ENCODE data around the gene USP11.

DNA sequence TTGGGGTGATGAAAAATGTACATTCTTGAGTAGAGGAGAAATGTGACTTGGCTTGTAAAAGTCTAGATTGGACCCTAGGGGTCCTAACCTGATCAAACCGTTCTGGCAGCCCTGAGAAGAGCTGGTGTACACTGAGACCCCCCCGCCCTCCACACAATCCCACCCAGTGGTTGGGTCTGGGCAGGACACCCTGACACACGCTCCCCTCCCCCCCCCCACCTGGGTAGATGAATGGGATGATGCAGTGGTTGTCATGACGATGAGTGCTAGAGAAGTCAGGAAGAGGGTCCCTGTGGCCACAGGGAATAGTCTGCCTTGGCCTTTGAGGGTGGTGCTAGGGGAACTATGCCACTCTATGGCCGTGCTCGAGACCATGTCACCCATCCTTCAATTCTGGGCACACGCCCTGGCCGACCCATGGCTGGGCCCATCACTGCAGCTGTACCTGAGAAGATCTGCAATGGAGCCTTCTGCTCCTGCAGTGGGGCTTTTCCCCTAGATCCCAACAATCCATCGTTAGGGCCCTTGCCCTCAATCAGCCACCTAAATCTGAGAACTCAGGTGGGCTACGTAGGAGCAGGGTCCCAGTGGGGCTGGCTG lies 10.0 kb upstream of the USP11 start:
- TF ChIP-seq, protein P1, sequence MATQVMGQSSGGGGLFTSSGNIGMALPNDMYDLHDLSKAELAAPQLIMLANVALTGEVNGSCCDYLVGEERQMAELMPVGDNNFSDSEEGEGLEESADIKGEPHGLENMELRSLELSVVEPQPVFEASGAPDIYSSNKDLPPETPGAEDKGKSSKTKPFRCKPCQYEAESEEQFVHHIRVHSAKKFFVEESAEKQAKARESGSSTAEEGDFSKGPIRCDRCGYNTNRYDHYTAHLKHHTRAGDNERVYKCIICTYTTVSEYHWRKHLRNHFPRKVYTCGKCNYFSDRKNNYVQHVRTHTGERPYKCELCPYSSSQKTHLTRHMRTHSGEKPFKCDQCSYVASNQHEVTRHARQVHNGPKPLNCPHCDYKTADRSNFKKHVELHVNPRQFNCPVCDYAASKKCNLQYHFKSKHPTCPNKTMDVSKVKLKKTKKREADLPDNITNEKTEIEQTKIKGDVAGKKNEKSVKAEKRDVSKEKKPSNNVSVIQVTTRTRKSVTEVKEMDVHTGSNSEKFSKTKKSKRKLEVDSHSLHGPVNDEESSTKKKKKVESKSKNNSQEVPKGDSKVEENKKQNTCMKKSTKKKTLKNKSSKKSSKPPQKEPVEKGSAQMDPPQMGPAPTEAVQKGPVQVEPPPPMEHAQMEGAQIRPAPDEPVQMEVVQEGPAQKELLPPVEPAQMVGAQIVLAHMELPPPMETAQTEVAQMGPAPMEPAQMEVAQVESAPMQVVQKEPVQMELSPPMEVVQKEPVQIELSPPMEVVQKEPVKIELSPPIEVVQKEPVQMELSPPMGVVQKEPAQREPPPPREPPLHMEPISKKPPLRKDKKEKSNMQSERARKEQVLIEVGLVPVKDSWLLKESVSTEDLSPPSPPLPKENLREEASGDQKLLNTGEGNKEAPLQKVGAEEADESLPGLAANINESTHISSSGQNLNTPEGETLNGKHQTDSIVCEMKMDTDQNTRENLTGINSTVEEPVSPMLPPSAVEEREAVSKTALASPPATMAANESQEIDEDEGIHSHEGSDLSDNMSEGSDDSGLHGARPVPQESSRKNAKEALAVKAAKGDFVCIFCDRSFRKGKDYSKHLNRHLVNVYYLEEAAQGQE (IDR thresholded peaks at IDR 0.05; ENCODE audit: unreplicated experiment), result no peak
- TF ChIP-seq, protein P2, sequence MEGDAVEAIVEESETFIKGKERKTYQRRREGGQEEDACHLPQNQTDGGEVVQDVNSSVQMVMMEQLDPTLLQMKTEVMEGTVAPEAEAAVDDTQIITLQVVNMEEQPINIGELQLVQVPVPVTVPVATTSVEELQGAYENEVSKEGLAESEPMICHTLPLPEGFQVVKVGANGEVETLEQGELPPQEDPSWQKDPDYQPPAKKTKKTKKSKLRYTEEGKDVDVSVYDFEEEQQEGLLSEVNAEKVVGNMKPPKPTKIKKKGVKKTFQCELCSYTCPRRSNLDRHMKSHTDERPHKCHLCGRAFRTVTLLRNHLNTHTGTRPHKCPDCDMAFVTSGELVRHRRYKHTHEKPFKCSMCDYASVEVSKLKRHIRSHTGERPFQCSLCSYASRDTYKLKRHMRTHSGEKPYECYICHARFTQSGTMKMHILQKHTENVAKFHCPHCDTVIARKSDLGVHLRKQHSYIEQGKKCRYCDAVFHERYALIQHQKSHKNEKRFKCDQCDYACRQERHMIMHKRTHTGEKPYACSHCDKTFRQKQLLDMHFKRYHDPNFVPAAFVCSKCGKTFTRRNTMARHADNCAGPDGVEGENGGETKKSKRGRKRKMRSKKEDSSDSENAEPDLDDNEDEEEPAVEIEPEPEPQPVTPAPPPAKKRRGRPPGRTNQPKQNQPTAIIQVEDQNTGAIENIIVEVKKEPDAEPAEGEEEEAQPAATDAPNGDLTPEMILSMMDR (conservative IDR thresholded peaks at IDR 0.05; ENCODE audit: low read depth in 2 of 2), result no peak
- TF ChIP-seq JUNB (IDR thresholded peaks at IDR 0.05; ENCODE audit: unreplicated experiment) (no peak), EZH2phosphoT487 (IDR thresholded peaks at IDR 0.05; ENCODE audit: unreplicated experiment) (no peak), POLR2AphosphoS5 (IDR thresholded peaks at IDR 0.05; ENCODE audit: low read depth) (no peak), EZH2 (IDR thresholded peaks at IDR 0.05; ENCODE audit: low read depth, unreplicated experiment) (no peak), NANOG (IDR thresholded peaks at IDR 0.05; ENCODE audit: borderline replicate concordance) (no peak), CREB1 (CRISPR knock-in tag; IDR thresholded peaks at IDR 0.05; ENCODE audit: low read depth) (no peak), ZNF114 (CRISPR knock-in tag; IDR thresholded peaks at IDR 0.05) (no peak), STAT1 (IDR thresholded peaks at IDR 0.05; ENCODE audit: unreplicated experiment) (no peak), ZNF331 (CRISPR knock-in tag; IDR thresholded peaks at IDR 0.05; ENCODE audit: low read depth) (no peak)
- TF ChIP-seq, protein P3, sequence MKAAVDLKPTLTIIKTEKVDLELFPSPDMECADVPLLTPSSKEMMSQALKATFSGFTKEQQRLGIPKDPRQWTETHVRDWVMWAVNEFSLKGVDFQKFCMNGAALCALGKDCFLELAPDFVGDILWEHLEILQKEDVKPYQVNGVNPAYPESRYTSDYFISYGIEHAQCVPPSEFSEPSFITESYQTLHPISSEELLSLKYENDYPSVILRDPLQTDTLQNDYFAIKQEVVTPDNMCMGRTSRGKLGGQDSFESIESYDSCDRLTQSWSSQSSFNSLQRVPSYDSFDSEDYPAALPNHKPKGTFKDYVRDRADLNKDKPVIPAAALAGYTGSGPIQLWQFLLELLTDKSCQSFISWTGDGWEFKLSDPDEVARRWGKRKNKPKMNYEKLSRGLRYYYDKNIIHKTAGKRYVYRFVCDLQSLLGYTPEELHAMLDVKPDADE (IDR thresholded peaks at IDR 0.05), result no peak
- TF ChIP-seq, protein P4, sequence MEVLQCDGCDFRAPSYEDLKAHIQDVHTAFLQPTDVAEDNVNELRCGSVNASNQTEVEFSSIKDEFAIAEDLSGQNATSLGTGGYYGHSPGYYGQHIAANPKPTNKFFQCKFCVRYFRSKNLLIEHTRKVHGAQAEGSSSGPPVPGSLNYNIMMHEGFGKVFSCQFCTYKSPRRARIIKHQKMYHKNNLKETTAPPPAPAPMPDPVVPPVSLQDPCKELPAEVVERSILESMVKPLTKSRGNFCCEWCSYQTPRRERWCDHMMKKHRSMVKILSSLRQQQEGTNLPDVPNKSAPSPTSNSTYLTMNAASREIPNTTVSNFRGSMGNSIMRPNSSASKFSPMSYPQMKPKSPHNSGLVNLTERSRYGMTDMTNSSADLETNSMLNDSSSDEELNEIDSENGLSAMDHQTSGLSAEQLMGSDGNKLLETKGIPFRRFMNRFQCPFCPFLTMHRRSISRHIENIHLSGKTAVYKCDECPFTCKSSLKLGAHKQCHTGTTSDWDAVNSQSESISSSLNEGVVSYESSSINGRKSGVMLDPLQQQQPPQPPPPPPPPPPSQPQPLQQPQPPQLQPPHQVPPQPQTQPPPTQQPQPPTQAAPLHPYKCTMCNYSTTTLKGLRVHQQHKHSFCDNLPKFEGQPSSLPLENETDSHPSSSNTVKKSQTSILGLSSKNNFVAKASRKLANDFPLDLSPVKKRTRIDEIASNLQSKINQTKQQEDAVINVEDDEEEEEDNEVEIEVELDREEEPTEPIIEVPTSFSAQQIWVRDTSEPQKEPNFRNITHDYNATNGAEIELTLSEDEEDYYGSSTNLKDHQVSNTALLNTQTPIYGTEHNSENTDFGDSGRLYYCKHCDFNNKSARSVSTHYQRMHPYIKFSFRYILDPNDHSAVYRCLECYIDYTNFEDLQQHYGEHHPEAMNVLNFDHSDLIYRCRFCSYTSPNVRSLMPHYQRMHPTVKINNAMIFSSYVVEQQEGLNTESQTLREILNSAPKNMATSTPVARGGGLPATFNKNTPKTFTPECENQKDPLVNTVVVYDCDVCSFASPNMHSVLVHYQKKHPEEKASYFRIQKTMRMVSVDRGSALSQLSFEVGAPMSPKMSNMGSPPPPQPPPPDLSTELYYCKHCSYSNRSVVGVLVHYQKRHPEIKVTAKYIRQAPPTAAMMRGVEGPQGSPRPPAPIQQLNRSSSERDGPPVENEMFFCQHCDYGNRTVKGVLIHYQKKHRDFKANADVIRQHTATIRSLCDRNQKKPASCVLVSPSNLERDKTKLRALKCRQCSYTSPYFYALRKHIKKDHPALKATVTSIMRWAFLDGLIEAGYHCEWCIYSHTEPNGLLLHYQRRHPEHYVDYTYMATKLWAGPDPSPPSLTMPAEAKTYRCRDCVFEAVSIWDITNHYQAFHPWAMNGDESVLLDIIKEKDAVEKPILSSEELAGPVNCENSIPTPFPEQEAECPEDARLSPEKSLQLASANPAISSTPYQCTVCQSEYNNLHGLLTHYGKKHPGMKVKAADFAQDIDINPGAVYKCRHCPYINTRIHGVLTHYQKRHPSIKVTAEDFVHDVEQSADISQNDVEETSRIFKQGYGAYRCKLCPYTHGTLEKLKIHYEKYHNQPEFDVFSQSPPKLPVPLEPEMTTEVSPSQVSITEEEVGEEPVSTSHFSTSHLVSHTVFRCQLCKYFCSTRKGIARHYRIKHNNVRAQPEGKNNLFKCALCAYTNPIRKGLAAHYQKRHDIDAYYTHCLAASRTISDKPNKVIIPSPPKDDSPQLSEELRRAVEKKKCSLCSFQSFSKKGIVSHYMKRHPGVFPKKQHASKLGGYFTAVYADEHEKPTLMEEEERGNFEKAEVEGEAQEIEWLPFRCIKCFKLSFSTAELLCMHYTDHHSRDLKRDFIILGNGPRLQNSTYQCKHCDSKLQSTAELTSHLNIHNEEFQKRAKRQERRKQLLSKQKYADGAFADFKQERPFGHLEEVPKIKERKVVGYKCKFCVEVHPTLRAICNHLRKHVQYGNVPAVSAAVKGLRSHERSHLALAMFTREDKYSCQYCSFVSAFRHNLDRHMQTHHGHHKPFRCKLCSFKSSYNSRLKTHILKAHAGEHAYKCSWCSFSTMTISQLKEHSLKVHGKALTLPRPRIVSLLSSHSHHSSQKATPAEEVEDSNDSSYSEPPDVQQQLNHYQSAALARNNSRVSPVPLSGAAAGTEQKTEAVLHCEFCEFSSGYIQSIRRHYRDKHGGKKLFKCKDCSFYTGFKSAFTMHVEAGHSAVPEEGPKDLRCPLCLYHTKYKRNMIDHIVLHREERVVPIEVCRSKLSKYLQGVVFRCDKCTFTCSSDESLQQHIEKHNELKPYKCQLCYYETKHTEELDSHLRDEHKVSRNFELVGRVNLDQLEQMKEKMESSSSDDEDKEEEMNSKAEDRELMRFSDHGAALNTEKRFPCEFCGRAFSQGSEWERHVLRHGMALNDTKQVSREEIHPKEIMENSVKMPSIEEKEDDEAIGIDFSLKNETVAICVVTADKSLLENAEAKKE (CRISPR knock-in tag; IDR thresholded peaks at IDR 0.05), result no peak
